Measurements from ENCODE around the gene BRD7. TPM values are rescaled to one million over a fixed set of nuclear protein-coding genes. Genes with fewer than 3 reads are reported as not detected.

BRD7 gene
- total RNA-seq, 1 experiment from 2014 or later: 122 TPM

- TF ChIP-seq ETV6 (CRISPR knock-in tag; IDR thresholded peaks at IDR 0.05): no peak
- TF ChIP-seq NFE2L1 (CRISPR knock-in tag; IDR thresholded peaks at IDR 0.05): no peak
- TF ChIP-seq MAX (CRISPR knock-in tag; IDR thresholded peaks at IDR 0.05): no peak
- TF ChIP-seq OVOL2 (CRISPR knock-in tag; IDR thresholded peaks at IDR 0.05; ENCODE audit: borderline replicate concordance): no peak
- no peak for TF ChIP-seq PRDM15 (CRISPR knock-in tag; IDR thresholded peaks at IDR 0.05)
- no peak for TF ChIP-seq ZNF512 (CRISPR knock-in tag; IDR thresholded peaks at IDR 0.05; ENCODE audit: borderline replicate concordance)
- TF ChIP-seq ARID4B (CRISPR knock-in tag; IDR thresholded peaks at IDR 0.05; ENCODE audit: borderline replicate concordance): no peak
These were observed 42.2 kb upstream of the BRD7 start (continued) for GRCh38 chr16:50411034-50411433.

GRCh38 chr16:50408001-50408561 is 39.3 kb upstream of the BRD7 start:
- CTCF ChIA-PET: no interaction called here

More at GRCh38 chr16:50408001-50408561, 39.3 kb upstream of the BRD7 start:
- Mint-ChIP-seq H3K9me3 (peaks cover 29% of the 10 kb centered on the region), H3K27ac (no peak overlapping the region), H3K4me1 (peaks cover 6% of the 10 kb centered on the region), H3K27me3 (ENCODE audit: low read depth) (peaks cover 3% of the 10 kb centered on the region; the same call in 1 of the 2 replicates), H3K36me3 (peaks cover 6% of the 10 kb centered on the region; the same call in 1 of the 2 replicates), H3K4me3 (no peak overlapping the region)
- POLR2A ChIA-PET: interaction anchor here (0.7 kb wide), 1 partner anchor 1817 kb away, joined by 4 read pairs; no protein-coding TSS in a partner anchor
- ATAC-seq: no peak
- no peak for TF ChIP-seq E2F1 (CRISPR knock-in tag; IDR thresholded peaks at IDR 0.05)
- TF ChIP-seq ZNF263 (CRISPR knock-in tag; IDR thresholded peaks at IDR 0.05; ENCODE audit: low read depth): no peak
- TF ChIP-seq IRF2 (CRISPR knock-in tag; IDR thresholded peaks at IDR 0.05; ENCODE audit: borderline replicate concordance, low read depth): no peak
- TF ChIP-seq TEAD4 (CRISPR knock-in tag; IDR thresholded peaks at IDR 0.05): no peak
- TF ChIP-seq CDX4 (CRISPR knock-in tag; IDR thresholded peaks at IDR 0.05; ENCODE audit: borderline replicate concordance): no peak
- TF ChIP-seq USF2 (CRISPR knock-in tag; IDR thresholded peaks at IDR 0.05): no peak
- DNase-seq (ENCODE audit: low spot score): no peak
